Stimulated activated CD4-positive, alpha-beta T cell treated with anti-CD3 and anti-CD28 coated beads, Interleukin-15, amount 100 ng/mL, for 1 hour (primary cell): Measurements from ENCODE around the gene CEP85L.

Experiments used
- DNase-seq, 2 donors: peaks; one replicate each; pipeline ENCODE4 v3.0.0-alpha.2; 2020; ENCODE audit warnings: low read depth in 1 of 2, low spot score in 1 of 2

CEP85L gene

GRCh38 chr6:118546164-118546879, 105.1 kb downstream of the CEP85L start:
- no peak for DNase-seq

- DNase-seq: no peak
These were observed 107.3 kb downstream of the CEP85L start for GRCh38 chr6:118544105-118544504.

- DNase-seq: no peak
These were observed 109.0 kb downstream of the CEP85L start for GRCh38 chr6:118542184-118542952.

- no peak for DNase-seq
These were observed 113.8 kb downstream of the CEP85L start for GRCh38 chr6:118537574-118537973.

DNA sequence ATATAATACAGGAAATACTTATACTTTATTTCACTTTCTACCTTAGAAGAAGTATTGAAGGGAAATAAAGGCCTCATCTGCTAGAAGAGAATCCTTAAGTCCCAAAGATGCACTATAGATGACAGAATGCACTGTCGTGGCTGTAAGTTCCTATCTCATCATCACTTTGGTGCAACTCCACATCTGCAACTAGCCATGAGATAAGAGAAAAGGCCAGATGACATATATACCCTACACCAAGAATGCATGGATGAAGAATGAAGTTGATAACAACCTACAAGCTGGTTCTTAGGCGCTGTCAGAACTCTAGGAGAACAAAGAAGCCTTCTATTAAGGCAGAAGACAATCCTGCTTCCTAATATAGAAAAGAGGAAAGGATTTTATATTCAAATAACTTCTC, 114.9 kb downstream of the CEP85L start:
- DNase-seq: no peak

- DNase-seq: no peak
These were observed 116.1 kb downstream of the CEP85L start for GRCh38 chr6:118535176-118535844.

- DNase-seq: no peak
These were observed 120.4 kb downstream of the CEP85L start for GRCh38 chr6:118530942-118531341.

GRCh38 chr6:118529756-118530155, 121.6 kb downstream of the CEP85L start:
- DNase-seq: no peak

DNA sequence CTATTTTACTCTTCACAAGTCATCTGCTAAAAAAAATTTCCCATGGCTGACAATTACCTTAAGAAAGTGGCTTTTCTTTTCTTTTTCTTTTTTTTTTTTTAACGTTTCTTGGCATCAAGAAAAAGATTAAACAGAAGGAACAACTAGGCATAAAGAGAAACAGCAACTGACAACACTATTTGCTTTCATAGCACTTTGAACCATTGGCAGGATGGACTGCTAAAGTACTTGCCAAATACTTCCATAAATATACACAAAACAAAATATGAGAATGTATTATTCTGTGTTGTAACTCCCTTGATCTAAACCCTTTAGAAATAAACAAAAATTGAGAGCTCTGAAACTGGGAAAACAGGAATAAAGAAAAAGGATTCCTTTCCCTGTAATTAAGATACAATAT, 123.3 kb downstream of the CEP85L start:
- DNase-seq: no peak

DNA sequence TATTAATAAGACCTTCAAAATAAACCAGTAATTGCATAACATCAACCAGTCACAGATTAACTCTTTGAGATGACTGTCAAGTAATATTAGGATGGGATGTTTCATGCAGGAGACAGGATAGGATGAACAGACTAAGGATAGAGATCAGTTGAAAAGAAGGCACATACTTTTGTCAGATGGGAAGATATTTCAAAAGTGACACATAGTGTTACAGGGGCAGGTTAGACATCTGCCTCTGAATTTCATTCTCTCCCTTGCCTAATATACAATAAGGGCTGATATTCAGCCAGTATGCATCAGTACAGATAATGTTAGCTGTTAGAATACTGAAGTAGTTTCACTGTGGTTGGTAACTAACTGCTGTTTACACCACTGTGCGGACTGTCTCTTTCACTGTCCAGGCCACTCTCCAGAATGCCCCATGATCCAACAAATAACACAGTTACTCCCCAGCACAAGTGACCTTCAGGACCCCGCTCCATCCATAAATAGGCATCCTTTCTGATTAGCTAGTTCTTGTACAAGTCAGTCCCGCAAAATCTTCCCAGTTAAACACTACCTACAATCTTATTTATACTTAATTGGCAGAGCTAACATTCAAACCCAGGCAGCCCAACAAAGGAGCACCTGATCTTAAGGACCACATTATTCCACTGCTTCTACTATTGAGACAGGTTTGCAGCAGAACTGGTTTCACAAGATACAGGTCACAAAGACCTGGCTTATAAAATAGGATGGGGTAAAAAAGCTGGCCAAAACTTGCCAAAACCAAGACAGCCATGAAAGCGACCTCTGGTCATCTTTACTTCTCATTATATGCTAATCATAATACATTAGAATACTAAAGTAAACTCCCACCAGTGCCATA, 125.2 kb downstream of the CEP85L start:
- DNase-seq: no peak

- no peak for DNase-seq
These were observed 126.7 kb downstream of the CEP85L start for GRCh38 chr6:118524686-118525085.

GRCh38 chr6:118523216-118523615, 128.2 kb downstream of the CEP85L start:
- no peak for DNase-seq

DNA sequence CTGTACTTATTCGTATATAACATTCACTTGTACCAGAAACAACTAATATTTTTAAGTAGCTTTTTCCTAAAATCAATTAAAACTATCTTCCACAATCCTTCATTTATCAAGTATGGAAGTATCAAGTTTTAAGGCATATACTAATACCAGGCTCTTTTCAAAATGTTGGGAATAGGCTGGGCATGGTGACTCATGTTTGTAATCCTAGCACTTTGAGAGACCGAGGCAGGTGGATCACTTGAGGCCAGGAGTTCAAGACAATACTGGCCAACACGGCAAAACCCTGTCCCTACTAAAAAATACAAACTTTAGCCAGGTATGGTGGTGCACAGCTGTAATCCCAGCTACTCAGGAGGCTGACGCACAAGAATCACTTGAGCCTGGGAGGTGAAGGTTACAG, 129.0 kb downstream of the CEP85L start:
- no peak for DNase-seq

GRCh38 chr6:118514689-118515088, 136.7 kb downstream of the CEP85L start:
- DNase-seq: no peak

GRCh38 chr6:118511930-118512715, 139.3 kb downstream of the CEP85L start:
- DNase-seq: no peak

- no peak for DNase-seq
These were observed 142.3 kb downstream of the CEP85L start for GRCh38 chr6:118509009-118509617.

- no peak for DNase-seq
These were observed 143.8 kb downstream of the CEP85L start for GRCh38 chr6:118507636-118508035.

- no peak for DNase-seq
These were observed 145.2 kb downstream of the CEP85L start for GRCh38 chr6:118506071-118506638.

DNA sequence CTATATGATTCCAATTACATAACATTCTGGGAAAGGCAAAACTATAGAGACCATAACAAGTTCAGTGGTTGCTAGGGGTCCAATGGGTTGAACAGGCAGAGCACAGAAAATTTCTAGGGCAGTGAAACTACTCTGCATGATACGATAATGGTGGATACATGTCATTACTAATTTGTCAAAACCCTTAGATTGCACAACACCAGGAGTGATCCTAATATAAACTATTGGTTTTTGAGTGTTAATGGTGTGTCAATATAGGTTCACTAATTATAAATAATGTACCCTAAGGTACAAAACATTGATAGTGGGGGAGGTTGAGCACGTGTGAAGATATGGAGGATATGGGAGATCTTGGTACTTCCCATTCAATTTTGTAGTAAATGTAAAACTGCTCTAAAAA, 145.7 kb downstream of the CEP85L start:
- no peak for DNase-seq

DNA sequence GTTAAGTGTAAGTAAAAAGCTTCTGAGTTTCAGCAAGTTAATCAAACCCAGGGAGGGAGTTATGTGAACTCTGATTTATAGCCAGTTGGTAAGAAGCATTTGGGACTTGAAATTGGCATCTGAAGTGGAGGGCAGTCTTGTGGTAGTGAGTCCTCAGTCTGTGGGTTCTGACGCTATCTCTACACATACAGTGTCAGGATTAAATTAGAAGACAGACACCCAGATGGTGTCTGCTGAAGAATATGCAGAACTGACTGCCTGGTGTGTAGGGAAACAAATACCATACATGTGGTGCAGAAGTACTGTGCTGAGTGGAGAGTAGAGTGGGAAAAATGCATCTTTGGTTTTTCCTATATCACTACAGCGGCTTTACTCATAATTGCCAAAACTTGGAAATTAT, 146.8 kb downstream of the CEP85L start:
- DNase-seq: no peak
